ENCODE results near the gene RNF126. TPM values are rescaled to one million over a fixed set of nuclear protein-coding genes. Genes with fewer than 3 reads are reported as not detected.

Gene RNF126
- total RNA-seq, 1 donor from 2014 or later = 19.7 TPM

DNA sequence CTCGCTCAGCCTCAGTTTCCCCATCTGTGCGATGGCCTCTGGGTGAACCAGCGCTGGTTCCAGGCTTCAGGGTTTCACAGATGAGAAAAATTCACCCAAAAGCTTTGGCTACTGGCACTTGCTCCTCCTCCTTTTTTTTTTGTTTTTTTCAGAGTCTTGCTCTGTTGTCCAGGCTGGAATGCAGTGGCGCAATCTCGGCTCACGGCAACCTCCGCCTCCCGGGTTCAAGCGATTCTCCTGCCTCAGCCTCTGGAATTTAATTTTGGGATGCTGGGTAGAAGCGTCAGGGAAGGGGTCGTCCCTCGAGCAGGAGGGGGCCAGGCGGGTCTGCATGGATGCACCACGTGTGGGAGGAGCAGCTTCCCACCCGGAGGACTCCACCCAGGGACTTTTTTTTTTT is 25.2 kb upstream of the RNF126 start:
- intact Hi-C loops (cut with DNase I) = no loop called here
- DNase-seq (ENCODE audit: missing footprints) (no peak), ATAC-seq (no peak)

DNA sequence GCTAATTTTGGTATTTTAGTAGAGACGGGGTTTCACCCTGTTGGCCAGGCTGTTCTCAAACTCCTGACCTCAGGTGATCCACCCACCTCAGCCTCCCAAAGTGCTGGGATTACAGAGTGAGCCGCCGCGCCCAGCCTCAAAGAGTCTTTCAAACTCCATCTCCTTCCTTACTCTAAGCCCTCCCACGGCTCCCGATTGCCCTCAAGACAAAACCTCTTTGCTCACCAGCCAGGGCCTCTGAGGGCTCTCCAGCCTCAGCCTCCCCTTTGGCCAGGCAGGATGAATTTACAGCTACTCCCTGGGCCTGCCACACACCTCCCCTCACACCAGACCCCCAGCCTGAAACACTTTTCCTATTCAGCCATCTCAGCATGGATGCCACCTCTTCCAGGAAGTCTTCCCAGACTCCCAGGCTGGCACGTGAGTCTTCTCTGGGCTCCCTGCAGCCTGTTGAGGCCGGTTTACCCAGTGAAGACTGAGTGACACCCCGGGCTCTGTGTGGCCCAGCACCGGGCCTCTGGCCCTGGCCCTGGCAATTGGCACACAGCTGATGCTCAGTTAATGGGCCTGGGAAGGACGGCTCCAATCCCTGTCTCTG is 24.7 kb upstream of the RNF126 start:
- DNase-seq (ENCODE audit: missing footprints) (no peak), ATAC-seq (no peak)

GRCh38 chr19:686589-687297 is 23.7 kb upstream of the RNF126 start:
- intact Hi-C loops (cut with DNase I) = no loop called here
- ATAC-seq (no peak), DNase-seq (ENCODE audit: missing footprints) (no peak)

More for the DNA sequence above, 24.7 kb upstream of the RNF126 start:
- intact Hi-C loops (cut with DNase I) = no loop called here

DNA sequence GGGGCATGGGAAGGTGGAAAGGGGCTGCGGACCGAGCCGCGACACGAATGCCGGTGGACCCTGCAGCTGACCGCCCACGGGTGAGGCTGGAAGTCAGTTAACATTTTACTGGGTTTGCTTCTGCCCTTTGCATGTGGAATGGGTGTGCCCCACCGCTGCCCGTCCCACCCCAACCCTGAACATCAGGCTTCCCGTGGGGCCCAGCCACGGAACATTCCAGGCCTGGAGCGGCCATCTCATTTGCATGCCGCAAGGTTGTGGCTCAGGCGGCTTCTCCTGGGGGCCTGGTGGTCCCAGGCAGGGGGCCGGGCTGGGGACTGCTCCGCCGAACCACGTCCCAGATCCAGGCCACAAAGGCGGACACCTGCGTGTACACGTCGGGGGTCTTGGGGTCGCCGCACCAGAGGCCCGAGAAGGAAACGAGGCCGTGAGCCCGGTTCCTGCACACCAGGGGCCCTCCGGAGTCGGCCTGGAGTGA is 22.5 kb upstream of the RNF126 start:
- intact Hi-C loops (cut with DNase I) = no loop called here
- ATAC-seq (no peak), DNase-seq (ENCODE audit: missing footprints) (no peak)

- ATAC-seq (no peak), DNase-seq (ENCODE audit: missing footprints) (no peak)
- intact Hi-C loops (cut with DNase I) = no loop called here
Measured at GRCh38 chr19:682678-683320, 19.8 kb upstream of the RNF126 start.

GRCh38 chr19:681029-682019 is 18.3 kb upstream of the RNF126 start:
- no peak for ATAC-seq
- DNase-seq (ENCODE audit: missing footprints) = peak; percentile 82
- intact Hi-C loops (cut with DNase I) = no loop called here

GRCh38 chr19:680287-681028 is 17.4 kb upstream of the RNF126 start:
- intact Hi-C loops (cut with DNase I) = loop anchor here (1.0 kb wide), 1 partner anchor 17 kb away; the partner anchor contains the start of gene RNF126
- ATAC-seq (peak; percentile 89), DNase-seq (ENCODE audit: missing footprints) (peak; percentile 100)

DNA sequence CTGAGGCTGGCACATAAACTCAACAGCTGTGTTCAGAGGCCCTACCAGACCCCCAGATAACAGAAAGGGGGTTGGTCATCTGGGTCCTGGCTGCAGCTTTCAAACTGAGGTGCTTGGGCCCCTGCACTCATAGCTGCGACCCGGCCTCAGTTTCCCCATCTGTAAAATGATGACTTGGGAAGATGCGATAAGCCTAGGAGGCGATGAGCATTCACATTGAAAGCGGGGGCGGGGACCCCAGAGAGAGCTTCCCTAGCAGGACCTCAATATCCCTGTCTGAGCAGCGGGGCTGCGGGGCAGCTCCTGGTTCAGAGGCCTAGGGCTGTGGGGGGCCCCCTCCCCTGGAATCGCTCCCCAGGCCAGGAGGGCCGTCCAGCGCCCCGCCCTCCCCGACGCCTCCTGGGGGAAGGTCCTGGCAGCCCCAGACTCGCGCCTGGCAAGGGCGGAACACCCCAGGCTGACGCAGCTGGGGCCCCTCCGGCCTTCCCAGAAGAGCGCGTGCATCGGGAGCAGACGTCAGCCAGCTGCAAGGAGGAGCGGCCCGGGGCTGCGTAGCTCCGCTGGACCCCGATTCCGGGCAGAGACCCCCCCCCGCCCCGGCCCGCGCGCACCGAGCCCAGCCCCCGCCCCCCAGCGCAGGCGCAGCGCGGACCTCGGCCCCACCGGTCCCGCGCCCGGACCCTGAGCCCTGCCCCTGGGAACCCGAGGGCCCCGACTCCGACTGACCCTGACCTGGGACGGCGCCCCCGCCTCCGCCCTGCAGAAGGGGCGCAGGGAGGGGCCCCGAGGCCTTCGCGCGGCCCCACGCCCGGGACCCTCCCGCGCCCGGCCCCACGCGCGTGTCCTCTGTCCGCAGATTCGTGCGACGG is 16.6 kb upstream of the RNF126 start:
- intact Hi-C loops (cut with DNase I) = loop anchor here (1.0 to 5.0 kb wide), 2 partner anchors 16 to 33 kb away; partner anchors contain the start of gene RNF126
- peak; percentile 88 for DNase-seq (ENCODE audit: missing footprints)
- ATAC-seq = peak; percentile 23

DNA sequence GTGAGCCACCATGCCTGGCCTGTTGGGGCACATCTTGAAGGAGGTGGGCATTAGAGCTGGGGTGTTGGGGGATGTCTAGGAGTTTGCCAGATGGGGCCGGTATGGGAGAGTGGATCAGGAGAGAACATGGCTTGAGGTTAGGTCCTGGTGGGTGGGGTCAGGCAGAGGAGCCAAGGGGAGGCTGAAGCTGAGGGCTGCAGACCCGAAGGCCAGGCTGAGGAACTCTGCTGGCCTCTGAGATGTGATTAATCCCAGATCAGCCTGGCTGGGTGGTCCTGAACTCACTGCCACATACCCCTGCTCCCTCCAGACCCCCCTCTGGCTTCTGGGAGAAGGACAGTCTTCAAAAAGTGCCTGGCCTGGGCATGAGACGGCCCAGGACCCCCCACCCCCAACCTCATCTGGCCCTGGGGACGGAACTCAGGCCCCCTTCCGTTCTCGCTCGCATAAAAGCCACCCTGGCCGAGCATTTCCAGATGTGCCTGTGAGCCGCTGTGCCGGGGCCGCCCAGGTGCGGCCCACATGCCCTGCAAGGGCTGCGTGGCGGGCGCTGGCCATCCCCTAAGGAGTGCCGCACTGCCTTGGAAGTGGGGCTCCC is 15.9 kb upstream of the RNF126 start:
- intact Hi-C loops (cut with DNase I) = loop anchor here (5.0 kb wide), 1 partner anchor 33 kb away; no protein-coding TSS in a partner anchor
- no peak for DNase-seq (ENCODE audit: missing footprints)
- ATAC-seq = no peak

DNA sequence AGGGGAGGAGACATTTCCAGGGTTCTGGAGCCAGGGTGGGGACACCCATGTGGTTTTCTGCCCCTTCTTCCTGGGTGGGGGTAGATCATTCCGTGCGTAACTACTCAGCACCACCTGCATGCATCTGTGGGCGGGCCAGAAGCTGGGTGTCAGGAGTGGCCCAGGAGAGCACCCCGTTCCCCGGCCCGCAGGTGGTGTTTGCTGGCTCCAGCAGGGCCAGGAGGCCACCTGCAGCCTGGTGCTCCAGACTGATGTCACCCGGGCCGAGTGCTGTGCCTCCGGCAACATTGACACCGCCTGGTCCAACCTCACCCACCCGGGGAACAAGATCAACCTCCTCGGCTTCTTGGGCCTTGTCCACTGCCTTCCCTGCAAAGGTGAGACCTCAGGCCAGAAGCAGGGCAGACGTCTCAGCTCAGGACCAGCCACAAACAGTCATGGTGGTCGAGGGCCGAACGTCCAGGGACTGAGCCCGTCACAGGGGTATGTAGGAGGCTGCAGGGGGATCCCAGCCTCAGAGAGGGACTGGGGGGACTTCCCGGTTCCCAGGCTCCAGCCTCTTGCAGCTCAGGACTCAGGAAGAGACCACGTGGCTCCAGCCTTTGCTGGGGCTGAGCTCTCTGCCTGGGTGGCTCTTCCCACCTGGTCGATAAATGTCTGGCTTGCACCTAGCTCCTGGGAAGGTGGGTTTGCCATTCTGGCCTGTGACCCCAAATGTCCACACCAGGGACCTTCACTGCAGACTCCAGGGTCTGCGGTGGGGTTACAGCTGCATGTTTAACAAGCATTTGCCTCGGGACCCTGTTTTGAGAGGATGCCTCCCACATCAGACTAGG is 14.8 kb upstream of the RNF126 start:
- intact Hi-C loops (cut with DNase I) = loop anchor here (5.0 kb wide), 1 partner anchor 34 kb away; no protein-coding TSS in a partner anchor
- DNase-seq (ENCODE audit: missing footprints) = no peak
- ATAC-seq = no peak

GRCh38 chr19:677201-677600 is 14.2 kb upstream of the RNF126 start:
- ATAC-seq (no peak), DNase-seq (ENCODE audit: missing footprints) (no peak)
- intact Hi-C loops (cut with DNase I) = loop anchor here (5.0 kb wide), 1 partner anchor 35 kb away; no protein-coding TSS in a partner anchor

DNA sequence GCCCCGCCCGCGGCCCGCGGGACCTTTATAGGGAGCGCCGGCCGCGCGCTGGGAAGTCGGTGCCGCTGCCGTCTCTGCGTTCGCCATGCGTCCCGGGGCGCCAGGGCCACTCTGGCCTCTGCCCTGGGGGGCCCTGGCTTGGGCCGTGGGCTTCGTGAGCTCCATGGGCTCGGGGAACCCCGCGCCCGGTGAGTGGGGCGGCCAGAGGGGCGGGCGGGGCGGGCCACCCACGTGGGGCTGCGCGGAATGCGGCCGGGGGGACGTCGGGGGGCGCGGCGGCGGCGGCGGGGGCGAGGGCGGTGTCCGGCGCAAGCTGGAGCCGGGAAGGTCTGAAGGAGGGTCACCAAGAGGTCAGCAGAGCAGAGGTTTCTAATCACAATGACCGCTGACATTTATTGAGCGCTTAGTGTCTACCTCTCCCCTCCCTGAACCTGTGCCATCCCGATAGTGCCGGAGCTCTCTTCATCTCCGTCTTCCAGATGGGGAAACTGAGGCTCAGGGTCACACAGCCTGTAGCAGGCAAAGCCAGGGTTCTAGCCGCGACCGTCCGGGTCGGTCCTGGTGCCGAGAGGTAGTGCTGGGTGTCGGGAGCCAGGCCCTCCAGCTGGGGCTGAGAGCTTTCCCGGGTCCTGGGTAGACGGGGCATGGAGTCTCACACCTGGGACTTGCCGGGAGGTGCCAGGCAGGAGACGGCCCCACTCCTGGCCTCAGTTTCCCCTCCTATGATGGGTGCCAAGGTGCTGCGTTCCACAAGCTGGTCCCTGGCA is 13.5 kb upstream of the RNF126 start, which contains the start of gene FSTL3:
Gene FSTL3 (plus strand): TSS at position 54 of the 767 bp plus-strand sequence. CDS start 32 bp downstream, at position 86.
- ATAC-seq (no peak), DNase-seq (ENCODE audit: missing footprints) (no peak)
- intact Hi-C loops (cut with DNase I) = loop anchor here (5.0 kb wide), 1 partner anchor 36 kb away; no protein-coding TSS in a partner anchor

DNA sequence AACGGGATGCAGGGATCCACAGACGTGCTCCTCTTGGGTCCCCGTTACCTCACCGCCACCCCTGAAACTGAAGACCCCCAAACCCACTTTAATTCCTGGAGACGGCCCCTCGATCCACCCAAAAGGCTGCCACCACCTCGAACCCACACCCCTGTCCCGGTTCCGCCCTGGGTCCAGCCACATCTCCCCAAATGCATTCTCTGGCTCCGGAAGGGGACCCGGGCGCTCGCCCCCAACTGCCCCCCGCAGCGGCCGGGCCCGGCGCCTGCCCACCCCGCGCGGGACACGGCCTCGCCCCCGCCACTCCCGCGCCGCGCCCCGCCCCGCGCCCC is 13.0 kb upstream of the RNF126 start:
- ATAC-seq (no peak), DNase-seq (ENCODE audit: missing footprints) (no peak)
- intact Hi-C loops (cut with DNase I) = loop anchor here (5.0 kb wide), 1 partner anchor 36 kb away; no protein-coding TSS in a partner anchor

- no peak for DNase-seq (ENCODE audit: missing footprints)
- ATAC-seq = peak; percentile 29
- intact Hi-C loops (cut with DNase I) = loop anchor here (5.0 kb wide), 1 partner anchor 38 kb away; no protein-coding TSS in a partner anchor
Measured at GRCh38 chr19:674282-675151, 11.5 kb upstream of the RNF126 start.
